C4-2B (cell line): ENCODE data around the gene POLE4.

Source experiments
- CTCF ChIP-seq: fragments of 450-650 bp; conservative IDR thresholded peaks from 2 replicates; pipeline ENCODE4 v1.5.1; 2017; ENCODE audit warnings: mild to moderate bottlenecking
- ZFX ChIP-seq: fragments of 450-650 bp; IDR thresholded peaks from 2 replicates; pipeline ENCODE4 v1.6.1; 2017

GRCh38 chr2:74921236-74921736 is 37.2 kb upstream of the POLE4 start:
- TF ChIP-seq CTCF (no peak), ZFX (no peak)
